H9 (cell line): ENCODE results near the gene NPDC1. TPM values are rescaled to one million over a fixed set of nuclear protein-coding genes. Genes with fewer than 3 reads are reported as not detected.

ENCODE experiments used
- DNase-seq: peaks from one replicate; pipeline ENCODE4 v3.0.0-alpha.2; 2017
- H2AFZ ChIP-seq: one replicate; pipeline ENCODE4 v1.6.1; 2013; ENCODE audit warnings: mild to moderate bottlenecking, low read length, control low read depth, moderate library complexity
- H2AK5ac ChIP-seq: 2 replicates; pipeline ENCODE4 v1.6.1; 2013; ENCODE audit warnings: low read length, control low read depth, mixed read lengths; ENCODE audit not compliant: insufficient read length
- H2BK120ac ChIP-seq: one replicate; pipeline ENCODE4 v1.6.1; 2013; ENCODE audit warnings: low read depth, mild to moderate bottlenecking, low read length, control low read depth, inconsistent platforms; ENCODE audit not compliant: poor library complexity, severe bottlenecking
- H2BK12ac ChIP-seq: 2 replicates; pipeline ENCODE4 v1.6.1; 2013; ENCODE audit warnings: low read length, control low read depth, mixed read lengths, low read depth; ENCODE audit not compliant: insufficient read length
- H2BK15ac ChIP-seq: 2 replicates; pipeline ENCODE4 v1.6.1; 2013; ENCODE audit warnings: low read depth, low read length, control low read depth
- H2BK20ac ChIP-seq: one replicate; pipeline ENCODE4 v1.6.1; 2013; ENCODE audit warnings: low read depth, mild to moderate bottlenecking, low read length, control low read depth, inconsistent platforms; ENCODE audit not compliant: poor library complexity, severe bottlenecking
- H2BK5ac ChIP-seq: 2 replicates; pipeline ENCODE4 v1.6.1; 2013; ENCODE audit warnings: low read length, control low read depth, mixed read lengths; ENCODE audit not compliant: insufficient read length
- H3K14ac ChIP-seq: 2 replicates; pipeline ENCODE4 v1.6.1; 2013; ENCODE audit warnings: low read length, control low read depth; ENCODE audit not compliant: insufficient read depth
- H3K18ac ChIP-seq: 2 replicates; pipeline ENCODE4 v1.6.1; 2013; ENCODE audit warnings: low read depth, mild to moderate bottlenecking, mixed read lengths, low read length, control low read depth; ENCODE audit not compliant: insufficient read length
- H3K23ac ChIP-seq: 2 replicates; pipeline ENCODE4 v1.6.1; 2013; ENCODE audit warnings: low read length, control low read depth, mixed read lengths, low read depth; ENCODE audit not compliant: insufficient read length
- H3K23me2 ChIP-seq: 2 replicates; pipeline ENCODE4 v1.6.1; 2013; ENCODE audit warnings: low read depth, mild to moderate bottlenecking, mixed read lengths, low read length, control low read depth; ENCODE audit not compliant: insufficient read length, poor library complexity, severe bottlenecking
- H3K27ac ChIP-seq: 2 replicates; pipeline ENCODE4 v1.5.1; 2013; ENCODE audit warnings: low read length, control low read depth, mixed read lengths, low read depth; ENCODE audit not compliant: insufficient read length
- H3K27me3 ChIP-seq: 2 replicates; pipeline ENCODE4 v1.6.1; 2013; ENCODE audit warnings: low read length, control low read depth, inconsistent platforms; ENCODE audit not compliant: insufficient read depth
- H3K4ac ChIP-seq: 2 replicates; pipeline ENCODE4 v1.6.1; 2013; ENCODE audit warnings: low read depth, mild to moderate bottlenecking, control low read depth, inconsistent platforms, low read length, moderate library complexity
- H3K4me1 ChIP-seq: 2 replicates; pipeline ENCODE4 v1.6.1; 2013; ENCODE audit warnings: low read length, control low read depth, inconsistent platforms; ENCODE audit not compliant: insufficient read depth
- H3K4me2 ChIP-seq: 2 replicates; pipeline ENCODE4 v1.6.1; 2013; ENCODE audit warnings: low read length, control low read depth, mixed read lengths; ENCODE audit not compliant: insufficient read length, insufficient read depth
- H3K56ac ChIP-seq: 2 replicates; pipeline ENCODE4 v1.6.1; 2013; ENCODE audit warnings: low read depth, mild to moderate bottlenecking, mixed read lengths, low read length, control low read depth; ENCODE audit not compliant: insufficient read length
- H3K79me1 ChIP-seq: 2 replicates; pipeline ENCODE4 v1.6.1; 2013; ENCODE audit warnings: low read depth, mild to moderate bottlenecking, moderate library complexity, low read length, control low read depth, inconsistent platforms; ENCODE audit not compliant: insufficient read depth, poor library complexity, severe bottlenecking
- H3K79me2 ChIP-seq: 2 replicates; pipeline ENCODE4 v1.6.1; 2013; ENCODE audit warnings: low read length, control low read depth, inconsistent platforms; ENCODE audit not compliant: insufficient read depth
- H3K9ac ChIP-seq: 2 replicates; pipeline ENCODE4 v1.6.1; 2013; ENCODE audit warnings: low read length, control low read depth, mixed read lengths; ENCODE audit not compliant: insufficient read length; ENCODE audit errors: extremely low read depth
- H3K9me3 ChIP-seq: one replicate; pipeline ENCODE4 v1.6.1; 2013; ENCODE audit warnings: low read depth, low read length, inconsistent platforms; ENCODE audit not compliant: control insufficient read depth
- H3T11ph ChIP-seq: one replicate; pipeline ENCODE4 v1.6.1; 2013; ENCODE audit warnings: mild to moderate bottlenecking, low read length, control low read depth, inconsistent platforms
- H4K20me1 ChIP-seq: one replicate; pipeline ENCODE4 v1.6.1; 2013; ENCODE audit not compliant: control insufficient read depth, insufficient read length, insufficient read depth
- H4K5ac ChIP-seq: 2 replicates; pipeline ENCODE4 v1.6.1; 2013; ENCODE audit warnings: low read depth, mild to moderate bottlenecking, mixed read lengths, low read length, control low read depth; ENCODE audit not compliant: insufficient read length
- H4K8ac ChIP-seq: replicated peaks from 2 replicates; pipeline ENCODE4 v1.6.1; 2013; ENCODE audit warnings: low read length, control low read depth, mixed read lengths, low read depth; ENCODE audit not compliant: insufficient read length
- H4K91ac ChIP-seq: 2 replicates; pipeline ENCODE4 v1.6.1; 2013; ENCODE audit warnings: low read depth, mild to moderate bottlenecking, moderate library complexity, mixed read lengths, low read length, control low read depth; ENCODE audit not compliant: insufficient read length
- H3K27ac Mint-ChIP-seq, 3 experiments: 2 replicates in 2 of 3; 3 replicates in 1 of 3; pipeline ENCODE4 v1.8.0; 2020 to 2021; ENCODE audit warnings: mixed read lengths in 3 of 3, mild to moderate bottlenecking in 1 of 3, moderate library complexity in 1 of 3
- H3K27me3 Mint-ChIP-seq: 2 replicates; pipeline ENCODE4 v1.8.0; 2021; ENCODE audit warnings: low read depth, mild to moderate bottlenecking, moderate library complexity, mixed read lengths
- H3K36me3 Mint-ChIP-seq, 3 experiments: 2 replicates in 2 of 3; 3 replicates in 1 of 3; pipeline ENCODE4 v1.8.0; 2020 to 2021; ENCODE audit warnings: low read depth in 3 of 3, mixed read lengths in 3 of 3; ENCODE audit not compliant: insufficient read depth in 1 of 3
- H3K4me1 Mint-ChIP-seq, 2 experiments: 2 replicates each; pipeline ENCODE4 v1.8.0; 2020; ENCODE audit warnings: mixed read lengths in 2 of 2
- H3K4me3 Mint-ChIP-seq, 2 experiments: 2 replicates in 1 of 2; 3 replicates in 1 of 2; pipeline ENCODE4 v1.8.0; 2020 to 2021; ENCODE audit warnings: mild to moderate bottlenecking in 2 of 2, mixed read lengths in 2 of 2, moderate library complexity in 1 of 2
- H3K9me3 Mint-ChIP-seq, 2 experiments: 2 replicates in 1 of 2; 3 replicates in 1 of 2; pipeline ENCODE4 v1.8.0; 2020; ENCODE audit warnings: mild to moderate bottlenecking in 2 of 2, mixed read lengths in 2 of 2, moderate library complexity in 1 of 2
- WGBS: extraction: QIAGEN DNeasy Blood & Tissue Kit; methylation state at CpG from one replicate; pipeline ENCODE4 v1.1.7; 2013; ENCODE audit warnings: missing lambda C conversion rate, low lambda C conversion rate, mixed read lengths; ENCODE audit not compliant: insufficient read length; ENCODE audit errors: extremely low coverage; 5-methylcytosine and 5-hydroxymethylcytosine counted together
- total RNA-seq: library from RNA; stranded (reverse); gene quantifications from 2 replicates; pipeline ENCODE4 v1.2.1, GENCODE V29; 2021
- TF ChIP-seq, protein P1 (sequence below): fragments of 200-600 bp; sonication (generic); conservative IDR thresholded peaks from 3 replicates; pipeline ENCODE4 v1.8.0; 2021; ENCODE audit warnings: antibody characterized with exemption, mild to moderate bottlenecking

Gene NPDC1
- total RNA-seq, 1 experiment from 2014 or later: 57.6 TPM

- H4K20me1 ChIP-seq: peaks cover 4% of the 10 kb centered on the region
- Mint-ChIP-seq H3K4me3 (no peak overlapping the region), H3K4me1 (peaks cover 8 to 16% of the 10 kb centered on the region in 2 experiments), H3K27ac (no peak overlapping the region), H3K27me3 (peaks cover 2% of the 10 kb centered on the region; the same call in 1 of the 2 replicates), H3K9me3 (no peaks in the 10 kb centered on the region), H3K36me3 (peaks cover 0 to 5% (median 4%) of the 10 kb centered on the region in 3 experiments; a peak in 4 of 7 replicates)
- no CpG with 5 or more reads among the region's 55 CpGs for WGBS
- TF ChIP-seq, protein P1, sequence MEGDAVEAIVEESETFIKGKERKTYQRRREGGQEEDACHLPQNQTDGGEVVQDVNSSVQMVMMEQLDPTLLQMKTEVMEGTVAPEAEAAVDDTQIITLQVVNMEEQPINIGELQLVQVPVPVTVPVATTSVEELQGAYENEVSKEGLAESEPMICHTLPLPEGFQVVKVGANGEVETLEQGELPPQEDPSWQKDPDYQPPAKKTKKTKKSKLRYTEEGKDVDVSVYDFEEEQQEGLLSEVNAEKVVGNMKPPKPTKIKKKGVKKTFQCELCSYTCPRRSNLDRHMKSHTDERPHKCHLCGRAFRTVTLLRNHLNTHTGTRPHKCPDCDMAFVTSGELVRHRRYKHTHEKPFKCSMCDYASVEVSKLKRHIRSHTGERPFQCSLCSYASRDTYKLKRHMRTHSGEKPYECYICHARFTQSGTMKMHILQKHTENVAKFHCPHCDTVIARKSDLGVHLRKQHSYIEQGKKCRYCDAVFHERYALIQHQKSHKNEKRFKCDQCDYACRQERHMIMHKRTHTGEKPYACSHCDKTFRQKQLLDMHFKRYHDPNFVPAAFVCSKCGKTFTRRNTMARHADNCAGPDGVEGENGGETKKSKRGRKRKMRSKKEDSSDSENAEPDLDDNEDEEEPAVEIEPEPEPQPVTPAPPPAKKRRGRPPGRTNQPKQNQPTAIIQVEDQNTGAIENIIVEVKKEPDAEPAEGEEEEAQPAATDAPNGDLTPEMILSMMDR: peak; percentile 93
- no peak overlapping the region for H3K27ac ChIP-seq
- H2BK20ac ChIP-seq: no peak overlapping the region
- no peak overlapping the region for H2BK12ac ChIP-seq
- H3K79me1 ChIP-seq: no peaks in the 10 kb centered on the region
- no peak overlapping the region for H3K4me2 ChIP-seq
- H2BK15ac ChIP-seq: no peak overlapping the region
- no peaks in the 10 kb centered on the region for H3K23me2 ChIP-seq
- no peak overlapping the region for H4K8ac ChIP-seq
- no peak overlapping the region for H3K23ac ChIP-seq
- no peaks in the 10 kb centered on the region for H3K79me2 ChIP-seq
- DNase-seq: peak; percentile 84
- H2BK5ac ChIP-seq: no peak overlapping the region
- H3K27me3 ChIP-seq: no peaks in the 10 kb centered on the region
- H3K56ac ChIP-seq: no peak overlapping the region
- no peak overlapping the region for H2BK120ac ChIP-seq
- H3T11ph ChIP-seq: no peak overlapping the region
- H3K4me1 ChIP-seq: no peaks in the 10 kb centered on the region
- no peak overlapping the region for H2AK5ac ChIP-seq
- H3K18ac ChIP-seq: no peak overlapping the region
- no peak overlapping the region for H4K91ac ChIP-seq
- H2AFZ ChIP-seq: no peak overlapping the region
- no peak overlapping the region for H3K14ac ChIP-seq
- H3K9me3 ChIP-seq: no peaks in the 10 kb centered on the region
- H3K4ac ChIP-seq: no peak overlapping the region
- H4K5ac ChIP-seq: no peak overlapping the region
- no peak overlapping the region for H3K9ac ChIP-seq
Observed at GRCh38 chr9:137064027-137064879, 18.3 kb upstream of the NPDC1 start.
